Upper lobe of left lung (tissue), 4 donors: ENCODE measurements around the gene GPR89A.
"Not testable (repeated sequence)": the region's sequence is repeated elsewhere in the genome, so short reads cannot be mapped to it uniquely, and the experiment has no call there.

Experiments
- POLR2A ChIP-seq, 4 donors: fragments of 450-650 bp; IDR thresholded peaks; one replicate each; pipeline ENCODE4 v1.5.1; 2016 to 2017; ENCODE audit warnings: antibody characterized with exemption in 4 of 4, mild to moderate bottlenecking in 2 of 4
- POLR2AphosphoS5 ChIP-seq, 2 donors: sonication (generic); formaldehyde crosslinking; IDR thresholded peaks; one replicate each; pipeline ENCODE4 v1.5.1; 2017; ENCODE audit warnings: antibody characterized with exemption in 2 of 2

GRCh38 chr1:145586820-145587219 is 21.0 kb upstream of the GPR89A start:
- not testable (repeated sequence) for TF ChIP-seq POLR2AphosphoS5, POLR2A (IDR thresholded peaks at IDR 0.05)
